Epithelial cell of umbilical artery (primary cell): ENCODE data around the gene CFH. TPM values are rescaled to one million over a fixed set of nuclear protein-coding genes. Genes with fewer than 3 reads are reported as not detected.

ENCODE experiments used
- total RNA-seq: library from RNA; depleted of rRNA; stranded (reverse); fragments of >200 nt; gene quantifications from 2 replicates; pipeline ENCODE4 v1.2.3, GENCODE V29; 2014

CFH gene
- 27.0 and 72.8 TPM in 2 replicates for total RNA-seq

GRCh38 chr1:196651637-196652215, at the start of gene CFH:
TSS of gene CFH (plus strand) at chr1:196652043. CDS start at chr1:196652118, 75 bp downstream.

GRCh38 chr1:196608390-196609369, 43.2 kb upstream of the CFH start, which contains the start of gene KCNT2:
TSS of gene KCNT2 (minus strand) at chr1:196608440. CDS start at chr1:196608309, 131 bp downstream.

GRCh38 chr1:196774603-196775002, 122.8 kb downstream of the CFH start, which contains the start of gene CFHR3:
TSS of gene CFHR3 (plus strand) at chr1:196774840. CDS start at chr1:196774887, 47 bp downstream.

Other genes starting within 250 kb of the CFH start
- gene KCNT2, start 43.6 kb upstream of the CFH start, total RNA-seq: under 0.01 and 0.91 TPM in 2 replicates
- gene CFHR3, start 122.8 kb downstream of the CFH start, total RNA-seq: not detected in 2 replicates
- gene CFHR1, start 167.7 kb downstream of the CFH start, total RNA-seq: not detected in 2 replicates
- gene CFHR4, start 236.0 kb downstream of the CFH start, total RNA-seq: not detected in 2 replicates